ENCODE measurements around the gene TXK.

The TXK gene

DNA sequence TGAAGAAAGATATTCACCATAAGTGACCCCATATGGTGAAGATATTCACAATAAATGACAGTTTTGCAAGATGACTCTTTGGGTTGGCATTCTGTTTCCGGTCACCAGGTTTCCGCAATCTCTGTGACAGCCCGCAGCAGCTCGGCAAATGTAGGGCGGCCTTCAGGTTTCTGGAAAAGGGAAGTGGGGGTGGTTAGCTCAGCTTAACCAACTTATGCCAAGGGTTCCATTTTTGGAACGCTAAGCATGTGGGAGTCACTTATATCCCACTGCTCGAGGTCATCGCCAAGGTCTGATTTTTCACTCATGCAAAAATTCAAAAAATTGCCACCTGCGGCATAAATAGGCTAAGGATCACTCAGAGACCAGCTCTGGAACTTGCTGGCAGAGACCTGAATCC is 66.5 kb downstream of the TXK start:
- no peak overlapping the region for H3K23ac ChIP-seq (ENCODE audit: low read length in 2 of 2)
- no peak overlapping the region for H3K4ac ChIP-seq (ENCODE audit: low read depth in 1 of 2, low read length in 2 of 2)
- H3K36me3 ChIP-seq (ENCODE audit: control insufficient read depth in 1 of 2, insufficient read depth in 2 of 2, low read depth in 1 of 2, low read length in 2 of 2): no peaks in the 10 kb centered on the region
- H3K27me3 ChIP-seq (ENCODE audit: control insufficient read depth in 1 of 2, insufficient read depth in 1 of 2, low read length in 2 of 2): no peaks in the 10 kb centered on the region
- no peak overlapping the region for H3K4me3 ChIP-seq (ENCODE audit: insufficient read depth in 1 of 2, low read depth in 1 of 2, low read length in 2 of 2)
- no peak overlapping the region for H3K14ac ChIP-seq (ENCODE audit: low read length in 2 of 2)
- H2BK5ac ChIP-seq (ENCODE audit: low read depth, low read length, poor library complexity, severe bottlenecking): no peak overlapping the region
- no peaks in the 10 kb centered on the region for H3K9me3 ChIP-seq (ENCODE audit: control insufficient read depth, low read length)
- H2BK120ac ChIP-seq (ENCODE audit: low read depth, low read length): no peak overlapping the region
- H3K27ac ChIP-seq (ENCODE audit: low read length, poor library complexity, severe bottlenecking): no peak overlapping the region
- H3K4me1 ChIP-seq (ENCODE audit: control insufficient read depth, insufficient read depth, low read depth, low read length): no peaks in the 10 kb centered on the region
- H3K79me1 ChIP-seq (replicated peaks; ENCODE audit: low read length, poor library complexity, severe bottlenecking): no peaks in the 10 kb centered on the region
- DNase-seq: no peak
- H3K4me2 ChIP-seq (ENCODE audit: low read length, poor library complexity, severe bottlenecking): no peak overlapping the region
- no peak overlapping the region for H2BK12ac ChIP-seq (ENCODE audit: low read length in 2 of 2)
- H4K8ac ChIP-seq (ENCODE audit: low read length): no peak overlapping the region
- H4K91ac ChIP-seq (ENCODE audit: low read length): no peak overlapping the region
- 87% methylated on average over 9 of the region's 9 CpGs for WGBS
- H2AK5ac ChIP-seq (ENCODE audit: low read length, severe bottlenecking): no peak overlapping the region
- H2BK15ac ChIP-seq (ENCODE audit: low read depth, poor library complexity, severe bottlenecking): no peak overlapping the region
- no peak overlapping the region for H3K18ac ChIP-seq (ENCODE audit: low read depth in 1 of 2, low read length in 2 of 2)
- H3K9ac ChIP-seq (ENCODE audit: low read length): no peak overlapping the region
- H2AFZ ChIP-seq (ENCODE audit: low read depth, low read length): no peak overlapping the region

DNA sequence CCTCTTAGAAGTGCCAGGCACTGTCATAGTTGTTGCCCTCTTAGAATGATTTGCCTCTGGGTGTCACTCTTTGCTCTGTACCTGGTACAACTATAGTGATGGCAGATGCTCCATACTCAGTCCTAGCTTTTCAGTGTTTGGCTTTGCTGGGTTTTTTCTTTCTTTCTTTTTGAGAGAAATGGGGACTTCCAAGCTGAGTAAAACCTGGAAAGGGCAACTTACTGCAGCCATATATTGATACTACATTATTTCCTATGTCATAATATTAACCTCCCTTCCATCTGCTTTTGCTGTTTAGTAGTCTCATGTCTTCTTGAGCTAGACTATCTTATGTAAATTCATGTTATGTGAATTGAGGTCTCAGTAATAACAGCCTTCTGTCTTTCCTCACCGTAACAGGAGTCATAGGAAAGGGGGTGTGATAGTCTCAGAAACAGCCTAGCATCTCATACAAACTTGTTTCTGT is 68.4 kb downstream of the TXK start:
- H3K9me3 ChIP-seq (ENCODE audit: control insufficient read depth, low read length): no peaks in the 10 kb centered on the region
- no peak overlapping the region for H3K9ac ChIP-seq (ENCODE audit: low read length)
- no peak overlapping the region for H3K4me2 ChIP-seq (ENCODE audit: low read length, poor library complexity, severe bottlenecking)
- H3K18ac ChIP-seq (ENCODE audit: low read depth in 1 of 2, low read length in 2 of 2): no peak overlapping the region
- no peak overlapping the region for H2BK5ac ChIP-seq (ENCODE audit: low read depth, low read length, poor library complexity, severe bottlenecking)
- no peak overlapping the region for H3K4ac ChIP-seq (ENCODE audit: low read depth in 1 of 2, low read length in 2 of 2)
- no peak for DNase-seq
- H2BK15ac ChIP-seq (ENCODE audit: low read depth, poor library complexity, severe bottlenecking): no peak overlapping the region
- no peak overlapping the region for H2AK5ac ChIP-seq (ENCODE audit: low read length, severe bottlenecking)
- H2BK120ac ChIP-seq (ENCODE audit: low read depth, low read length): no peak overlapping the region
- no peak overlapping the region for H2BK12ac ChIP-seq (ENCODE audit: low read length in 2 of 2)
- H3K4me3 ChIP-seq (ENCODE audit: insufficient read depth in 1 of 2, low read depth in 1 of 2, low read length in 2 of 2): no peak overlapping the region
- no peak overlapping the region for H3K14ac ChIP-seq (ENCODE audit: low read length in 2 of 2)
- WGBS: 100% methylated on average over 1 of the region's 1 CpG
- H3K4me1 ChIP-seq (ENCODE audit: control insufficient read depth, insufficient read depth, low read depth, low read length): no peaks in the 10 kb centered on the region
- H3K36me3 ChIP-seq (ENCODE audit: control insufficient read depth in 1 of 2, insufficient read depth in 2 of 2, low read depth in 1 of 2, low read length in 2 of 2): no peaks in the 10 kb centered on the region
- no peak overlapping the region for H4K91ac ChIP-seq (ENCODE audit: low read length)
- no peaks in the 10 kb centered on the region for H3K27me3 ChIP-seq (ENCODE audit: control insufficient read depth in 1 of 2, insufficient read depth in 1 of 2, low read length in 2 of 2)
- no peak overlapping the region for H3K27ac ChIP-seq (ENCODE audit: low read length, poor library complexity, severe bottlenecking)
- H3K79me1 ChIP-seq (replicated peaks; ENCODE audit: low read length, poor library complexity, severe bottlenecking): no peaks in the 10 kb centered on the region
- H3K23ac ChIP-seq (ENCODE audit: low read length in 2 of 2): no peak overlapping the region
- no peak overlapping the region for H4K8ac ChIP-seq (ENCODE audit: low read length)
- no peak overlapping the region for H2AFZ ChIP-seq (ENCODE audit: low read depth, low read length)

DNA sequence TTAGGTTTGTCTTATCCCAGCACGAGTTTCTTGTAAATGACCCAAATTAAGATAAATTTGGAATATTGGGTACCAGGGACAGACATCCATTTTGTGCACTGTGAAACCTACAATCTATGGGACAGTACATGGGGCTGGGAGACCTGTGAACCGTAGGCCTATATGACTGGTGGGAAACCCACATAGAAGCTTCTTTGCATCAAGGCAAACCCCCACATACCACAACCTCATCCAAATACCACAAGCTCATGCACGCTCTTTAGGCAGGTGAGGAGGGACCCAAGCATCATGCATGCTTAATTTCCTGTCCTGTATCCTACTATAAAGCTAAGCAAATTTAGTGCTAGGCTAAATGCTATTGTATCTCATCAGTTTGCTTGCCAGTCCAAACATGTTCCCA is 69.7 kb downstream of the TXK start:
- H4K91ac ChIP-seq (ENCODE audit: low read length): no peak overlapping the region
- H3K27ac ChIP-seq (ENCODE audit: low read length, poor library complexity, severe bottlenecking): no peak overlapping the region
- H3K4ac ChIP-seq (ENCODE audit: low read depth in 1 of 2, low read length in 2 of 2): no peak overlapping the region
- no peak overlapping the region for H2BK5ac ChIP-seq (ENCODE audit: low read depth, low read length, poor library complexity, severe bottlenecking)
- H2BK120ac ChIP-seq (ENCODE audit: low read depth, low read length): no peak overlapping the region
- no peak overlapping the region for H3K14ac ChIP-seq (ENCODE audit: low read length in 2 of 2)
- no peak overlapping the region for H4K8ac ChIP-seq (ENCODE audit: low read length)
- WGBS: 87% methylated on average over 3 of the region's 3 CpGs
- no peaks in the 10 kb centered on the region for H3K36me3 ChIP-seq (ENCODE audit: control insufficient read depth in 1 of 2, insufficient read depth in 2 of 2, low read depth in 1 of 2, low read length in 2 of 2)
- H3K9me3 ChIP-seq (ENCODE audit: control insufficient read depth, low read length): peaks cover 4% of the 10 kb centered on the region
- H3K23ac ChIP-seq (ENCODE audit: low read length in 2 of 2): no peak overlapping the region
- no peak overlapping the region for H3K18ac ChIP-seq (ENCODE audit: low read depth in 1 of 2, low read length in 2 of 2)
- no peak overlapping the region for H2AK5ac ChIP-seq (ENCODE audit: low read length, severe bottlenecking)
- no peak overlapping the region for H2BK12ac ChIP-seq (ENCODE audit: low read length in 2 of 2)
- H3K4me2 ChIP-seq (ENCODE audit: low read length, poor library complexity, severe bottlenecking): no peak overlapping the region
- H3K4me3 ChIP-seq (ENCODE audit: insufficient read depth in 1 of 2, low read depth in 1 of 2, low read length in 2 of 2): no peak overlapping the region
- H3K4me1 ChIP-seq (ENCODE audit: control insufficient read depth, insufficient read depth, low read depth, low read length): no peaks in the 10 kb centered on the region
- H3K9ac ChIP-seq (ENCODE audit: low read length): no peak overlapping the region
- H2AFZ ChIP-seq (ENCODE audit: low read depth, low read length): no peak overlapping the region
- H3K27me3 ChIP-seq (ENCODE audit: control insufficient read depth in 1 of 2, insufficient read depth in 1 of 2, low read length in 2 of 2): no peaks in the 10 kb centered on the region
- no peak for DNase-seq
- no peaks in the 10 kb centered on the region for H3K79me1 ChIP-seq (replicated peaks; ENCODE audit: low read length, poor library complexity, severe bottlenecking)
- H2BK15ac ChIP-seq (ENCODE audit: low read depth, poor library complexity, severe bottlenecking): no peak overlapping the region

DNA sequence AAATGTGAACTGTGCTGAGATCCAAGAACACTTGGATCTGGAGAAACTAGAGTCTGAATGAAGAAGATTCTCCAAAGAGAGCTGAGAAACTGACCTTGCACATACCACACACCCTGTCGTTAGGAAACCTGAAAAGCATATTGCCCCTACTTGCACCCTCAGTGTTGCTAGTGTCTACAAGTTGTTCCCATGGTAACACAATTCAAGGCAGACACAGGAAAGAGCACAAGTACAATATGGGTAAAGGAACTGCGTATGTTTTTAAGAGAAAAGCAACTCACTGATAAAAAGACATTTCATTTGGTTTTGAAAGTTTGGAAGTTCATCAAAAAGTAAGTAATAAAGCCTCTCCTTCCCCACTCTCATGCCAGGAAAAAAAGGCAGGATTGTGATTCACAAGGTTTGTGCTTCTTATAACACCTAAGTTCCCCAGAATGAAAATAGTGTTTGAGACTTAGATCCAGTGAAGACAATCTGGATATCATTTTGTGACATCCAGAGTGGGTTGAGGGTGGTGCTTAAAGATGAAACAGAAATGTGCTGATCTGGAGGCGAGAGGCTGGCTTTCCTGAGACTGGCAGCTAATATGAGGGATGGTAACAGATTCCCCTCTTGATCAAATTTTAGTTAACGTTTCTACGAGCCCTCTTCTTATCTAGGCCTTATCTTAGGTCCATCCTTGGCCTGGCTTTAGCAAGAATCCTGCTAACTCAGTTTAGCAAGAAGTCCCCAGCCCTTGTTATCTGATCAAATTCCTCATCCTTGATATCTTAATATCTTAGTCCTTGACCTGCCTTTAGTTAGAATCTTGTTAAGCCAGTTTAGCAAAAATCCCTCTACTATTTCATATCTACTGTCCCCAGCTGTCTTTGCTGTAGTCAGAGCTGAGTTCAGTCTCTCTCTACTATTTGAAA is 75.2 kb downstream of the TXK start:
- Histone ChIP-seq H3K79me1 (replicated peaks; ENCODE audit: low read length, poor library complexity, severe bottlenecking) (no peaks in the 10 kb centered on the region), H4K8ac (ENCODE audit: low read length) (no peak overlapping the region), H3K18ac (ENCODE audit: low read depth in 1 of 2, low read length in 2 of 2) (no peak overlapping the region), H2AK5ac (ENCODE audit: low read length, severe bottlenecking) (no peak overlapping the region), H2BK120ac (ENCODE audit: low read depth, low read length) (no peak overlapping the region), H3K4me2 (ENCODE audit: low read length, poor library complexity, severe bottlenecking) (no peak overlapping the region), H3K9me3 (ENCODE audit: control insufficient read depth, low read length) (peaks cover 13% of the 10 kb centered on the region), H3K9ac (ENCODE audit: low read length) (no peak overlapping the region), H3K36me3 (ENCODE audit: control insufficient read depth in 1 of 2, insufficient read depth in 2 of 2, low read depth in 1 of 2, low read length in 2 of 2) (no peaks in the 10 kb centered on the region), H3K4ac (ENCODE audit: low read depth in 1 of 2, low read length in 2 of 2) (no peak overlapping the region), H3K27ac (ENCODE audit: low read length, poor library complexity, severe bottlenecking) (no peak overlapping the region), H3K4me3 (ENCODE audit: insufficient read depth in 1 of 2, low read depth in 1 of 2, low read length in 2 of 2) (no peak overlapping the region), H2BK5ac (ENCODE audit: low read depth, low read length, poor library complexity, severe bottlenecking) (no peak overlapping the region), H2BK15ac (ENCODE audit: low read depth, poor library complexity, severe bottlenecking) (no peak overlapping the region), H3K27me3 (ENCODE audit: control insufficient read depth in 1 of 2, insufficient read depth in 1 of 2, low read length in 2 of 2) (no peaks in the 10 kb centered on the region), H4K91ac (ENCODE audit: low read length) (no peak overlapping the region), H3K14ac (ENCODE audit: low read length in 2 of 2) (no peak overlapping the region), H3K23ac (ENCODE audit: low read length in 2 of 2) (no peak overlapping the region), H2BK12ac (ENCODE audit: low read length in 2 of 2) (no peak overlapping the region), H2AFZ (ENCODE audit: low read depth, low read length) (no peak overlapping the region), H3K4me1 (ENCODE audit: control insufficient read depth, insufficient read depth, low read depth, low read length) (no peaks in the 10 kb centered on the region)
- WGBS: 57% methylated on average over 4 of the region's 5 CpGs
- DNase-seq: no peak
